HG03558 (cell line): ENCODE results near the gene SDHAF3.
"Not testable (repeated sequence)": the region's sequence is repeated elsewhere in the genome, so short reads cannot be mapped to it uniquely, and the experiment has no call there.

Experiments
- ATAC-seq: cut with Tn5 transposase; IDR thresholded peaks from one replicate; pipeline ENCODE4 v1.9.1; 2021; ENCODE audit warnings: moderate number of reproducible peaks; ENCODE audit not compliant: unreplicated experiment; ENCODE audit errors: extremely low read depth

The SDHAF3 gene

DNA sequence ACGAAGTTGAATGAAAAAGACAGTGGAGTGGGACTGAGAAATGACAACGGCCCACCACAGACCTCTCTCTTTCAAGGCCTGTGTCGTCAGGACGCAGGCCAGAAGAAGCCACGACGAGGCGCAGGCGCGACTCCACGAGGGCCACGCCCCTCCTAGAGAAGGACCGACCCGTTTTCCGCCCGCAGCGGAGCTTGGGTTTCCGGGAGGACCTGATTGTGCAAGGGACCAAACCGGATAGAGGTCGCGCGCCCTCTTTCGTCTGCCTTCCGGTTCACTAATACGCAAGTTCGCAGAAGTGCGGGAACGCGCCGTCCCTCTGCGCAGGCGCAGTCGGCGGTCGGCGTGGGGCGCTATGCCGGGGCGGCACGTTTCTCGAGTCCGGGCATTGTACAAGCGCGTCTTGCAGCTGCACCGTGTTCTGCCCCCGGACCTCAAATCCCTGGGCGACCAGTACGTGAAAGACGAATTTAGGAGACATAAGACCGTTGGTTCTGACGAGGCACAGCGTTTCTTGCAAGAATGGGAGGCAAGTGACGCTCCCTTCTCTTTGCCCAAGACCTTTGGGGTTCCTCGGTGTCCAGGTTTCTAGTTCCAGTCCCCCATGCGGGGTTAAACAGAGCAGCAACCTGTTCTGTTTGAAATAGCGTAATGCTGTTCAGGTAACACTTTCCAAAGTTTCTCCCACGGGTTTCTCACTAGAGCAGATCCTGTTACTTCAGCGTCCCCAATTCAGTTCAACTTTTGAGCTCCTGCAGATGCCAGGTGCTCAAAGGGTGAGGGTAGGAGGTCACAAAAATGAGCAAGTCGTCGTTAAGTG, at the start of gene SDHAF3:
Gene SDHAF3 (plus strand): TSS at position 327 of the 817 bp plus-strand sequence. CDS start 26 bp downstream, at position 353.
- peak; percentile 93 for ATAC-seq

DNA sequence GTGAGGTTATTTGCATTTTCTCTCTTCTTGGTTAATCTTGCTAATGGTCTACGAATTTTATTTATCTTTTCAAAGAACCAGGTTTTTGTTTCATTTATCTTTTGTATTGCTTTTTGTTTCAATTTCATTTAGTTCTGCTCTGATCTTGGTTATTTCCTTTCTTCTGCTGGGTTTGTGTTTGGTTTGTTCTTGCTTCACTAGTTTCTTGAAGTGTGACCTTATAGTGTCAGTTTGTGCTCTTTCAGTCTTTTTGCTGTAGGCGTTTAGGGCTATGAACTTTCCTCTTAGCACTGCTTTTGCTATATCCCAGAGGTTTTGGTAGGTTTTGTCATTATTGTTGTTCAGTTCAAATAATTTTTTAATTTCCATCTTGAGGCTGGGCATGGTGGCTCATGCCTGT, 45.5 kb upstream of the SDHAF3 start:
- not testable (repeated sequence) for ATAC-seq

DNA sequence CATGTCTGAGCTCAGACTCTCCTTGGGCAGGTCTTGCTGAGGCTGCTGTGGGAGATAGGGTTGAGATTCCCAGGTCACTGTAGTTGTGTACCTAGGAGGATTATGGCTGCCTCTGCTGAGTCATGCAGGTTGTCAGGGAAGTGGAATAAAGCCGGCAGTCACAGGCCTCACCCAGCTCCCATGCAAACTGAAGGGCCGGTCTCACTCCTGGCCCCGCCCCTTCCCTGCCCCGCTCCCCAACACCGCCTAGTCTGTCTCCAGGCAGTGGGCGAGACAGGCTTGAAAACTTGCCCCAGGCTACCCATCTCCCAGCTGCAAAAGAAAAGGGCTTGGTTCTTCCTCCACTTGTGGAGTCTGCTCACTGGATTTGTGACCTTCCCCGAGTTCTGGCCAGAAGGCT, 41.6 kb upstream of the SDHAF3 start:
- no peak for ATAC-seq

DNA sequence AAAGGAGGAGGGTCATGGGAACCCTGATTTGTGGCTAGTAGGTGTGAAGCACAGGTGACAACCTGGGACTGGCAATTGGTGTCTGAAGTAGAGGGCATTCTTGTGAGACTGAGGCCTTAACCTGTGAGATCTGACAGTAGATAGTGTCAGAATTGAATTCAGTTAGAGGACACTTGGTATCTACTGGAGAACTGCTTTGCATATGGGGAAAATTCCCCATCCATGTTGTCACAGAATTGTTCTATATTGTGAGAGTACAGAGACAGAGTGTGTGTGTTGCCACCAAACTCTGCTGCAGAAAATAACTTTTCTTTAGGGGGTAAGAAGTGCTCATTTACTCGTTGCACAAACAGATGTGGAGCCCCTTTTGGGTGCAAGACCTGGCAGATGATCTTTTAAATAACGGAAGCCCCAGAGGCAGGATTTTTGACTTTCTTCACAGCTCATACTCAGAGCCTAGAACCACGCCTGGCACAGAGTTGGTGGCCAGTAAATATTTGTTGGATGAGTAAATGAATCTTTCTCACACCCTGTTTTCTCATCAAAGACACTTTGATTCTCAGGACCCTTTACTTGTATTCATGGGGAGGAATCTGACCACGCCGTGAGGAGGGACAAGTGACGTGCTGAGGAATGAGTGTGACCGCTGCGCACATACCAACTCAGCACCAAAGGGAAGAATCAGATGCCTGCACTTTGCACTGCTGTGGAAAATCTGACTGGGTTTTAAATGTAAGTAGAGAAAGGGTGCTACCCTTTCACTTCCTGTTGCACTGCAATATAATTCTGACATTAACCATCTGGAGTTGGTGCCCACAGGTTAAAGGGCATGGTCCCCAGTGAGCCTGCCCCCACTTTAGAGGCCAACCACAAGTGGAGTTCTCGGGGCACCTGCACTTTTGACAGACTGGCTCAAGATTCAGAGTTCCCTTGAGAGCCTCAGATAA, 39.2 kb upstream of the SDHAF3 start:
- ATAC-seq, result peak; percentile 75

DNA sequence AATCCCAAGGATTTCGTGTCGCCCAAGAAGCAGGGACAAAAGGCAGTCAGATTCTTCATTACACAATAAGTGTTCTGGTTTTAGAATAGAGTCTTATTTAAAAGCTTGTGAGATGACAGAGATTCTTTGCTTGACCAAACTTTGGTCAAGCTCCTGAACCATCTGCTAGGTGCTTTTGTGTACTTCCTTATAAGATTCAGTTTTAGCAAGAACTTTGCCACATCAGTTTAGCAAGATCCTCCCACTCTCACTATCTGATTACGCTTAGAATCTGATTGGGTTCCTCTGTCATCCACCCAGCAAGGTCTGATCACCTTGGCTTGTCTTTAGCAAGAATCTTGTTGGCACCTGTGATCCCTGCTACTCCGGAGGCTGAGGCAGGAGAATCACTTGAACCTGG, 38.2 kb upstream of the SDHAF3 start:
- ATAC-seq, result no peak

DNA sequence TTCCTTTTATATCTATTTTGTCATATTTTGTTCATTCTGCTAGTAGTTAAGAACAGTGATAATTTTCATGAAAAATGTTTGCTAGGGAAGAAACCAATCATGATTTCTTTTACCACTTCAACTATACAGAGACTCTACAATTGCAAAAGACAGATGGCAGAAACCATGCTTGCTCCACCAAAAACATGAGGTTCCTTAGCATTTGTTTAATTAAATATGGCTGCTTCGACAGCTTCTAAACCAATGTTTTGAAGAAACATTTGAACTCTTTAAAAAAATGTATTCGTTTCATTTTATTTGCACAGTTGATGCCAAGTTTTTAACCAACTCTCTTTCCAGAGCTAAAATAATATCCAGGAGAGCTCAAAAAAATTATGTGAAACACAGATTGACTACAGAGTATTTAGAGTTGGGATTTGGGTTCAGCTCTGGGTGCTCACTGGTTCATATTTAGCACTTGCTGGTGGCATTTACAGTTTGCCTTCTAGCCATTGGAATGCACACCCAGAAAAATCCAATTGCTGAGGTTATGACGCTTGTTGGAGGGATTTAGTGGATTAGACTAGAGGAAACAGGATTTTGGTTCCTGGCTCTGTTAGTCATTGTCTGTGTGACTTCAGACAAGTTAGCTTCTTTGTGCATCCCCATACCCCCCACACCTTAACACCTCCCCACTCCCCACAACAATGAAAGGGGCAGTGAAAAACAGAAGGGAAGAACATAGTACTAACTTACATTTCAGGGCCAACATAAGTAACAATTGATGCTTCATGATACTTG, 35.8 kb upstream of the SDHAF3 start:
- no peak for ATAC-seq

DNA sequence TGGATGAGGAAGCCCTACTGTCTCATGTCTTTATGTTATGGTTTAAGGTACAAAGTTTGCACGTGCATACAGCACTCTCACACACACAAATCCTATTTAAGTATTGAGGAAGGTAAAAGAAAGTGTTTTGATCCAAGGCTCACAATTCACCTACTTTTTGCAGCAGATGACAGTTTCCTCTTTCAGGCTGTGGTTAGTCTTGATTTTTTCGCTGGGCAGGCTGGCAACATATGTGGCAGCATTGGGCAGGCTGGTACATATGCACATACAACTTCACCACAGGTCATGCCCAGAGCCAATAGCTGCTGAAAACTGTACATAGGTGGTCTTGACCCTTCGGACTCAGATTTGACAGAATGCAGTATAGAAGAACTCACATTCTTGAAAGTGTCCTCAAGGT, 29.1 kb upstream of the SDHAF3 start:
- no peak for ATAC-seq

DNA sequence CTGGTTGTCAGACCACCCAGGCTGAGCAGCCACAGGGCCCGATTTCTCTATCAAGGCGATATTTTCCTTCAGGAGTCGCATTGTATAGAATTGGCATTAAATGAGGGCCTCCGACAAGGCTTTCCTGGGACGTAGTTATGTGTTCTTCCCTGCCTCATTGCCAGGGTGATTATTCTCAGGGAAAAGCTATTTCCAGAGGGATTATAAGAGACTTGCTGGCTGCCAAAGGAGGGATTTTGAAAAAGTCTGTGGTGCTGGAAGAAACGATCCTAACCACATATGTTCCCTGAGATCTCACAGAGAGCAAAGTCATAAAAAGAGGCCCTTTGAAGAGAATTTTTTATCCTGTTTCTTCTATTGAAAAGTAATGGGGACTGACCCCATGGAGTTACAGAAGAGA, 27.7 kb upstream of the SDHAF3 start:
- no peak for ATAC-seq

DNA sequence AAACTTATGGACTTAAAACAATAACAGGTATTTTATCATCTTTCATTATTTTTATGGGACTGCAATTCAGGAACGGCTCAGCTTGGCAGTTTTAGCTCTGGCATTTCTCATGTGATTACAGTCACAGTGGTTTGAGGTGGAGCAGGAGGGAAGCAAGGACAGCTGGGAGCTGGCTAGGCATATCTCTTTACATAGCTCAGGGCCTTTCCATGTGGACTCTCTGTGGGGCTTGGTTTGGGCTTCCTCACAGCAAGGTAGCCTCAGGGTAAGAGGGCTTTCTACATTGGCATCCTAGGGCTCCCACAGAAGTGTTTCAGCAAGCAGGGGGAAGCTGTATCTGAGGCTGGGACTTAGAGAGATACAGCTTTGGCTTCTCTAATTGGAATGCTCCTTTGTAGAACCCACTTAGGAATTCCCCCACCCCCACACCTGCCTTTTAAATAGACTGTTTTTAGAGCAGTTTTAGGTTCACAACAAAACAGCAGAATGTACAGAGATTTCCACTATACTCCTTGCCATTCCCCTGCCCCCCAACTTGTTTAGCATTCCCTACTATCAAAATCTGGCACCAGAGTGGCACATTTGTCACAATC, 26.6 kb upstream of the SDHAF3 start:
- no peak for ATAC-seq

DNA sequence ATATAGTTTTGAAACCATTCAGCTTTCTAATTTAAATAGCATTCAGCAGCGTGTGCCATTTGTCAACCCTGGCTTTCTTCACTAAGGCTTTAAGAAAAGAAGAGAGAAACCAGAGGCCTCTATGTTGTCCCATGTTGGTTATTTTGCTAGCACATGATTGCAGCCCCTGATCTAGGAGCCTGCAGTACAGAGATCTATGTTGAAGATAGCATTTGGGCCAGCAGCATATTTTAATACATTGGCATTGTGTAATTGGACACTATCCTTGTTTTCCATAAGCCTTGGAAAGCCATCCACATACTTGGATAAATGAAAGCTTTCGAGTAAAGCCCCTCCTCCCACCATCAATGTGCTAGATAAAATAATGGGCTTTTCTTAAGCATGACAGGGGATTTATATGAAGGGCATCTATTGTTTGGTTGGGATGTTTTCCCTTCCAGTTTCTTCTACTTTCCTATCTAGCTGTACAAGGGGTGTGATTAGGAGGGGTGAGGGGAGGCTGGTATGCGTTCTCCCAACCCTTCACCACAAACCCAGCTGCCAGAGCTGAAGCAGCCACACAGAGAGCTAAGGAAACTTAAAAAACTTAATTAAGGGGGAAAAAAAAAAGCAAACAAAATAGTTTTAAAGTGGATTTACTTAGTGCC, 23.1 kb upstream of the SDHAF3 start:
- no peak for ATAC-seq

DNA sequence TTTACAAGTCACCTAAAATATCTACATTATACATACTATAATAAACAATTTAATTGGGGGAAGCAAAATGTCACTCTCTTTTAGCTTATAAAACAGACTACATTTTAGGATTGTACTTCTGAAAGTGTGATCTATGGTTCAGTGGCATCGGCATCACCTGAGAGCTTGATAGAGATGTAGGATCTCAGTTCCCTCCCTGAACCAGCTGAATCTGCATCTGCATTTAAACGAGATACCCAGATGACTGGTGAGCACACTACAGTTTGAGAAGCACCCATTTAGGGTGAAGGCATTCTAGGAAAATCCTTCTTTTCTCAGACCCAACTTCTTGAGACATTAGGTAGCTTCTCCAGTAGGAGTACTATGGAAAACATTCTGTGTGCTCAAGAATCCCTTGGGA, 21.5 kb upstream of the SDHAF3 start:
- no peak for ATAC-seq

DNA sequence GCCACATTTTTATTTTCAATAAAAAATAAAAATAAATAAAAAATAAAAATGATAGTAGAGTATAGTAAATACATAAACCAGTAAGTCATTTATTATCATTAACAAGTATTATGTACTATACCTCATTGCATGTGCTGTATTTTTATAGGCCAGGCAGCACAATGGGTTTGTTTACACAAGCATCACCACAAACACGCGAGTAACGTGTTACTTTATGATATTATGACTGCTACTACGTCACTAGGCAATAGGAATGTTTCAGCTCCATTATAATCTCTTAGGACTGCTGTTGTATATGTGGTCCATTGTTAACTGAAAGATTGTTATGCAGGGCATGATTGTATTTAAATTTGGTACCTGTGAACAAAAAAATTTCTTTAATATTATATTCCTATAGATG, 20.8 kb upstream of the SDHAF3 start:
- ATAC-seq, result no peak

DNA sequence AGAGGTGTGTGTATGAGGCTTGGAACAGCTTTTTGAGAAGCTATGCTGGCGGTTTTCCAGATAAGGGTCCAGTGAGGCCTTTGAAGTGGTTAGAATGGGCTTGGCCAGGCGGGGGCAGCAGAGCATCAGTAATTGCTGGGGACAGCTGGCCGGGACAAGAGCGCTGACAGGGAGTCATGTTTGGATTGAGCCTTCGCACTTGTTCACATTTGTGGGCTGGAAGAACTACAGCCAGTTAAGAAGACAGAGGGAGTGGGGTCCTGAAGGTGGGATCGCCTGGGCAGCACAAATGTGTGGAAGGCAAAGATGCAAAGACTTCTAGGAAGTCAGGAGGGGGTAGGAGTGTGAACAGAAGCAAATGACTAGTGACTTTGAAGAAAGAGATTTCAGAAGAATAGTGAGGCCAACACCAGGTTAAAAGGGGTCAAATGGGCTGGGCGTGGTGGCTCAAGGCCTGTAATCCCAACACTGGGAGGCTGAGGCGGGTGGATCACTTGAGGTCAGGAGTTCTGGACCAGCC, 12.7 kb upstream of the SDHAF3 start:
- ATAC-seq, result peak; percentile 93

DNA sequence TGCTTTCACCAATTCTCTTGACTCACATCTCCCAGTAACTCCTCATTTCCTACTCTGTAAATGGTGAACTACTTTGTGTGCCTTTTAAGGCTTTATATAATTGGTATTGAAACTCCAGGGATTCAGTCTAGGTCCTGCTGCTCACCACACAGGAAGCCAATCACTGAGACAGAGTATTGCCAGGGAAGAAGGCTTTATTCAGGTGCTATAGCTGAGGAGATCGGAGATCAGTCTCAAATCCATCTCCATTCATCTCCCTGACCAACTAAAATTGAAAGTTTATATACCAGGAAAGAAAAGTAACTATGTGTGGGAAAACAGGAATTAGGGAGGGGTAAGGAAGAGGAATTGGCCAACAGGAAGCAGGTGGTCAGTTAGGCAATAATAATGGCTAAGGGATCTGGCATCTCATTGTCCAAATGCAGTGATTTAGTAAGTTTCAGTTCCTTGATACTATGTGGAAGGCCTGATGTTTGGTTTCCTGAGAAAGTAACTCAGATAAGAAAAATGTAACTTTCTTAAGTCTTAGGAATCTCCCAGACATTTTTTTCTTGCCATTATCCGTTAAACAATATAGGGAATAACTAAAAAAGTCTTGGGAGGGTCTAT, 10.2 kb upstream of the SDHAF3 start:
- no peak for ATAC-seq

DNA sequence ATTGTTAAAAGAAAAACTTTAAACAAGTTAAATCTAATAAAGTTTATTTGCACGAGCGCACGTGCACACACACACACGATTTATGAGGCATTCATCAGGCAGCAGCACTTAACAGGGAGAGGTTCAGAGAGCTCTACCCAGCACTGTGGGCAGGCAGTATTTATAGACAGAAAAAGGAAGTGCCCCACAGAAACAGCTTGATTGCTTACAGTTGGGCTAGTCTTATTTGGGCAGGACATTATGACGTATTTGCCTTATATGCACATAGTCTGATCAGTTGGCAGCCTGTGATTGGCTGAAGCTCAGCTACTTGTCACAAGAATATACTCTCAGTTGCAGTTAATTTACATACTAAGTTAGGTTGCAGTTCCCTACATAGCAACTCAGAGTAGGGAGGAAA, 1.2 kb upstream of the SDHAF3 start:
- ATAC-seq, result no peak

DNA sequence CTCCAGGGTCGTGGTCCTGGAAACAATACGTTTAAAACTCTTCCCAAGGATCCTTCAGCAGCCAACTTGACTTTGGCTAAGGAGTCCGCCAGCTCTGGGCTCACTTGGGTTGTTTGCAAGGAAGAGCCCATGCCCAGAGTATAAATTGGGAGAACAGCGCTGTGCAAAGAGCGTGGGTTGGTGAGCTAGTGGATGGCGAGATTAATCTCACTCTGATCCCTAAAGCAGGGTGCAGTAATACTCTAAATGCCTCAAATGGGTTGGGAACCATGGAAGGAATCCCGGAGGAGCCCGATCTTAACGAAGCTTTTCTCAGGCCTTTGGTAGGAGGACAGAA, 495 bp upstream of the SDHAF3 start:
- ATAC-seq, result no peak

DNA sequence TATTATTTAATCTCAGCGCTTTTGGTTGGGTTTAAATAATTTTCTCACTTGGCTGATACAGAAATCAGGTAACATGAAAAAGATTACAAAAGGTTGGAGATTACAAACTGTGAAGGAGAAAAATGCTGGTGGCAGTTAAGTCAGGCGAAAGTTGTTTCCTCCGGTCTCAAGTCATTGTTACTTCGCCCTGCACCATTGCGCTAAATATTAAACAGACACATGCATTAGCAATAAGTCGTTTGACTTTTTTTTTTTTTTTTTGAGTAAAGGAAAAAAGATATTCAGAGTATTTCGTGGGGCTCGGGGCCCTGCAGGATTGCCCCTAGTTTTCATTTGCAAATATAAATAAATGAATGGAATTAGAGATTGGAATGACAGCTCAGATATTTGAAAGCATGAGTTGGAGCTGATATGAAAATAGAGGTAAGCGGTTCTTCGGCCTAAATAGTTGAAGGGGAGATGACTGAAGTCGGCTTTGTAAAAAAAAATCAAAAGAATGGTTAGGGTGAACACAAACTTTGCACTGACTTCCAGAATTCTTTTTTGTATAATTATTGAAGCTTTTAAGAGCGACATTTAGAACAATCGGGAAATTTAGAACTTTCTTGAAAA, 914 bp downstream of the SDHAF3 start:
- ATAC-seq, result no peak

DNA sequence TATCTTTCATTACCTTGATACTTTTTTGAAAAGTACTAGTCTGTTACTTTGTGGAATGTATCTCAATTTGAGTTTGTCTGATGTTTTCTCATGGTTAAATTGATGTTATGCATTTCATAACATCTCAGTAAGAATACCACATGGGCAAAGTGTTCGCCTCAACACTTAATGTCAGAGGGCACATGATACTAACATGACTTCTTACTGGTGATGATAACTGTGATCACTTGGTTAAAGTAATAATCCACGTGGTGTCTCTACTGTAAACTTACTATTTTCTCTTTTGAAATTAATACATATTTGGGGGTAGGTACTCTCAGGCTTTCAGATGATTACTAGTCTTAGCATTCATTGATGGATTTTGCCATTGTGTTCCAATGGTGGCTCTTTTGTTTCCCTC, 2.2 kb downstream of the SDHAF3 start:
- ATAC-seq, result no peak
